Measurements from ENCODE around the gene FRMPD1.

FRMPD1 gene

DNA sequence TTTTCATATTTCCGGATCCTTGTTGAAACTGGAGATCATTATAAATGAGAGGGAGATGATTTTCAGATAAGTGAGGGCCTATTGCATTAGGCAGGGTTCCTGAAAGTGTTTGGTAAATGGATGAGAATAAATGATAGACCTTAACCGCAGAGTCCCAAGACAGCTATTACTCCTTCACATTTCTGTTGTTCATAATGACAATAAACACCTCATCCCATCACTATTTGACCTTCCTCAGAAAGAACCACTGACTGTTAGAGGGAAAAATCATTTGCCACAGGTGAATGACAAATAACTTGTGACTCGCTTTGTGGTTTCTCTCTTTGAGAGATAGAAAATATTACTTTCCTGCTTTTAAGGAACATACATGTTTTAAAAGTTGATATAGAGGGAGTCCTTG lies 55.5 kb downstream of the FRMPD1 start:
- TF ChIP-seq, protein P1, sequence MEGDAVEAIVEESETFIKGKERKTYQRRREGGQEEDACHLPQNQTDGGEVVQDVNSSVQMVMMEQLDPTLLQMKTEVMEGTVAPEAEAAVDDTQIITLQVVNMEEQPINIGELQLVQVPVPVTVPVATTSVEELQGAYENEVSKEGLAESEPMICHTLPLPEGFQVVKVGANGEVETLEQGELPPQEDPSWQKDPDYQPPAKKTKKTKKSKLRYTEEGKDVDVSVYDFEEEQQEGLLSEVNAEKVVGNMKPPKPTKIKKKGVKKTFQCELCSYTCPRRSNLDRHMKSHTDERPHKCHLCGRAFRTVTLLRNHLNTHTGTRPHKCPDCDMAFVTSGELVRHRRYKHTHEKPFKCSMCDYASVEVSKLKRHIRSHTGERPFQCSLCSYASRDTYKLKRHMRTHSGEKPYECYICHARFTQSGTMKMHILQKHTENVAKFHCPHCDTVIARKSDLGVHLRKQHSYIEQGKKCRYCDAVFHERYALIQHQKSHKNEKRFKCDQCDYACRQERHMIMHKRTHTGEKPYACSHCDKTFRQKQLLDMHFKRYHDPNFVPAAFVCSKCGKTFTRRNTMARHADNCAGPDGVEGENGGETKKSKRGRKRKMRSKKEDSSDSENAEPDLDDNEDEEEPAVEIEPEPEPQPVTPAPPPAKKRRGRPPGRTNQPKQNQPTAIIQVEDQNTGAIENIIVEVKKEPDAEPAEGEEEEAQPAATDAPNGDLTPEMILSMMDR (IDR thresholded peaks at IDR 0.05) = no peak
- Histone ChIP-seq H3K4me3 (no peak overlapping the region), H3K27ac (no peak overlapping the region)
- DNase-seq (ENCODE audit: low spot score) = no peak

DNA sequence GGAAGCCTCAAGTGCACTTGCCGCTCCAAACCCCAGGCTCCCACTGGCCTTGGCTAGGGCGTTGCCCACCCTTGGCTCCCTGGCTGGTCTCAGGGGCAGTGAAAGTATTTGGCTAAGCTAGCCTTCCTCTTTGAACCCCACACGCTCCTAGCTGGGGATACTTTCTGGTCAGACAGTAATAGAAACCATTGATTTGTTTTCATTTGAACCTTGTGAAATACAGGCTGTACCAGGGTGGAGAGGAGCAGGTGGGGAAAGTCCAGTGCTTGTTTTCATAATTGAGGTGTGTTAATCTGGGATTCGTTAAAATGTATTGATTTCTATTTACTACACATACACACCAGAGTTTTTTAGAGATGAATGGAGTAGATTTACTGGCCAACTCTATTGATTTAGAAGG lies 57.0 kb downstream of the FRMPD1 start:
- Histone ChIP-seq H3K4me3 (no peak overlapping the region), H3K27ac (no peak overlapping the region)
- TF ChIP-seq, protein P1 (IDR thresholded peaks at IDR 0.05) = no peak
- DNase-seq (ENCODE audit: low spot score) = no peak

DNA sequence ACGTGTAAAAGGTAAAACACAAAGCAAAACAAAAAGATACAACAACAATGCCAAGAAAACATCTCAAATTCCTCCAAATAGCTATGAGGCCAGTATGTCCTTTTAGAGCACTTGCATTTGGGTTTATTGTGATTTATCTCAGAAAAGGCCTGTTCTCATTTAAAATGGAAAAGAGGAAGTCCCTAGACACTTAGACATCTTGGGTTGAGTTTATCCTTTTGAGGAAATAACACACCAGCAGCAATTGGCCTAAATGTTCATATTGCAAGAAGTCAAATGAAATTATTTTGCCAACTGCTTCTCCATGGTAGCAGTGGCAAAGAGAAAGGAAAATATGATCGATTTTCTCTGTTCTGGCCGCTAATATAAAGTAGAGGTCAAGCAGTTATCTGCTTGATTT lies 59.3 kb downstream of the FRMPD1 start:
- DNase-seq (ENCODE audit: low spot score) = no peak
- TF ChIP-seq, protein P1 (IDR thresholded peaks at IDR 0.05) = no peak
- no peak overlapping the region for H3K4me3 ChIP-seq
- no peak overlapping the region for H3K27ac ChIP-seq

DNA sequence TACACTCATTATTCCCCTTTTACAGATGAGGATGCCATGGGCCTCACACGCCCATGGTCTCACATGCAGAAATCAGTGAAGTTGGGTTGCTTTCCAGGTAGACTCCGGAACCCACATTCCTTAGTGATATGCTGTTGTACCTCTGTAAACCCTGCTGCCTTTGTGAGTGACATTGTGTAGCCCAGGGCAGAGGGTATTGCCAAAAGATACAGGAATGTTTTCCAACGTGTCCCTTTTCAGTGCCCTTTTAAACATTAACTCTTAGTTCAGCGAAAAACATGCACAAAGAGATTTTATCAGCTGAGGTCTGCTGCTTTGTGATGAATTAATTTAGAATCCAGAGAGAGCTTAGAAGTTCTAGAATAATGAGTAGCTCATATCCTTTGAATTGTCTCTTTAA lies 64.5 kb downstream of the FRMPD1 start:
- no peak for DNase-seq (ENCODE audit: low spot score)
- TF ChIP-seq, protein P1 (IDR thresholded peaks at IDR 0.05) = no peak
- Histone ChIP-seq H3K27ac (no peak overlapping the region), H3K4me3 (no peak overlapping the region)

DNA sequence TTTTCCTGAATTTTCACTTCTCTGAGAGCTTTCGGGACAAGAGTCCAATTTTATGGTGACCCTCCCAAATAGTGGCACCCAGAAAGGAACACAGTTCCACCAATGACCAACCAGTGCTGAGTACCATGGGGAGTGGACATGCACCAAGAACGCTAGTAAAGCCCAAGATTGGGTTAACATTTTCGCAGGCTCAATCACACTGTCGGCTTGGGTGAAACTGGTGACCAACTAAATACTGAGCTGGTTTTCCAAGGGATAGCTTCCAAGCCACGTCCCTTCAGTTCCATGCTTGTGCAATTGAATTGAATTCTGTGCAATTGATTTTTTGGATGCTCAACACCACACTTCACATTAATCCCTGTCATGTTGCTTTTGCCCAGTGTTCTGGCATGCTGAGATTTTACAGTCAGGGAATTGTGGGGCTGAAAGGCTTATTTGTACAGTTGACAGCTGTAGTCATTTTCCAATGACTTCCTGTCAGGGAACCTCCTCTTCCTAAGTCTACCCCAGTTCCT lies 65.3 kb downstream of the FRMPD1 start:
- Histone ChIP-seq H3K27ac (no peak overlapping the region), H3K4me3 (no peak overlapping the region)
- no peak for DNase-seq (ENCODE audit: low spot score)
- TF ChIP-seq, protein P1 (IDR thresholded peaks at IDR 0.05) = no peak

DNA sequence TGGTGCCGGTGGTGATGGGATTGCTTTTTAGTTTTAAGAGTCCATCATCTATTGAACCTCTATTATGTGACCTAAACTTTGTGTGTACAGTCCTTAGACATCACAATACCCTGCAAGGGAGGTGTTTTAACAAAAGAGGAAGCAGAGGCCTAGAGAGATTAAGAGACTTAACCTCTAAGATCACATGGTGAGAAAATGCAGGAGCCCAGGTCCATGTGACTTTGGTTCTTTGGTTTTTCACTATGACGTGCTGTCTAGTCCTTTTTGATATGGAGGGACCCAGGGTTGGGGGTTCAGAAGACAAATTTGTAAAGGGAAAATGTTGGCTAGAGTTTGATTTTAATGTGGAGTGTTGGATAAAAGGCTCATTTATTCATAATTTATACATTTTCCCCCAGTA lies 68.8 kb downstream of the FRMPD1 start:
- DNase-seq (ENCODE audit: low spot score) = no peak
- Histone ChIP-seq H3K4me3 (no peak overlapping the region), H3K27ac (no peak overlapping the region)
- TF ChIP-seq, protein P1 (IDR thresholded peaks at IDR 0.05) = no peak

DNA sequence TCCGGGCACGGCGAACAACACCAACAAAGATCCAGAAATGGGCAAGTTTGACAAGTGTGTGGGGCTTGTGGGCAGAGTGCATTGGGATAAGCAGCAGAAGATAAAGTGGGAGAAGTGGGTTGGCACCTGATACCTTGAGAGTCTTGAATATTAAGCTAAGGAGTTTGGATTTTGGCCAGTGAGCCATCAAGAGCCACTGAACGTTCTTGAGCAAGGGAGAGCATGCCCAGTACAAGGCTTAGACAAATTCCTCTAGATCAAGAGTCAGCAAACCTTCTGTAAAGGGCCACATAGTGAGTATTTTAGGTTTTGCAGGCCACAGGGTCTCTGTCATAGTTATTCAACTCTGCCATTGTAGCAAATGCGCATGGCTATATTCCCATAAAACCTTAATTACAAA lies 76.3 kb downstream of the FRMPD1 start:
- TF ChIP-seq, protein P1 (IDR thresholded peaks at IDR 0.05) = no peak
- no peak overlapping the region for H3K4me3 ChIP-seq
- DNase-seq (ENCODE audit: low spot score) = no peak
- H3K27ac ChIP-seq = no peak overlapping the region

All from coronary artery (tissue), 2 donors.